K562 (cell line): Measurements from ENCODE around the gene BHLHE40. TPM values are rescaled to one million over a fixed set of nuclear protein-coding genes. Genes with fewer than 3 reads are reported as not detected.

ENCODE experiments used
- E2F8 ChIP-seq: fragments of 450-650 bp; IDR thresholded peaks from 2 replicates; pipeline ENCODE4 v1.7.1; 2018; ENCODE audit warnings: mild to moderate bottlenecking, low read depth; ENCODE audit not compliant: partially characterized antibody
- EWSR1 ChIP-seq: fragments of 450-650 bp; IDR thresholded peaks from 2 replicates; pipeline ENCODE4 v1.6.1; 2018; ENCODE audit warnings: borderline replicate concordance, mild to moderate bottlenecking, low read depth, moderate library complexity; ENCODE audit not compliant: partially characterized antibody
- HNRNPUL1 ChIP-seq: fragments of 200-400 bp; formaldehyde crosslinking; IDR thresholded peaks from 2 replicates; pipeline ENCODE4 v1.6.1; 2017; ENCODE audit warnings: low read length
- JUND ChIP-seq, 2 experiments: IDR thresholded peaks; 2 replicates in 1 of 2; 3 replicates in 1 of 2; pipeline ENCODE4 v1.6.1; 2011; ENCODE audit warnings: borderline replicate concordance in 2 of 2, low read depth in 2 of 2, low read length in 2 of 2, improper control_type of control experiment in 1 of 2, missing biosample characterization in 1 of 2, missing genetic modification characterization in 1 of 2, missing genetic modification reagents in 1 of 2
- LCOR ChIP-seq: sonication (generic); formaldehyde crosslinking; IDR thresholded peaks from 2 replicates; pipeline ENCODE4 v1.8.0; 2022; ENCODE audit warnings: mild to moderate bottlenecking, missing genetic modification reagents
- NR2F6 ChIP-seq: fragments of 450-650 bp; formaldehyde crosslinking; IDR thresholded peaks from 2 replicates; pipeline ENCODE4 v1.4.0; 2020; ENCODE audit warnings: mild to moderate bottlenecking
- NRF1 ChIP-seq, 2 experiments: fragments of 450-650 bp; IDR thresholded peaks in 1 of 2; conservative IDR thresholded peaks in 1 of 2; 2 replicates each; pipeline ENCODE4 v1.6.1; 2014; ENCODE audit warnings: mild to moderate bottlenecking in 2 of 2
- PRPF4 ChIP-seq: fragments of 200-400 bp; formaldehyde crosslinking; IDR thresholded peaks from one replicate; pipeline ENCODE4 v1.6.1; 2017; ENCODE audit warnings: low read length, low read depth, mild to moderate bottlenecking; ENCODE audit not compliant: insufficient read depth, poor library complexity, severe bottlenecking
- SRF ChIP-seq, 2 experiments: fragments of 250-450, 450-650 bp in 1 of 2; sonication (Bioruptor Pico) in 1 of 2; sonication (generic) in 1 of 2; formaldehyde crosslinking; IDR thresholded peaks; 2 replicates each; pipeline versions ENCODE4 v1.5.0 to v1.5.1; 2020 to 2022; ENCODE audit warnings: mild to moderate bottlenecking in 1 of 2, missing genetic modification reagents in 1 of 2
- USF2 ChIP-seq: sonication (generic); formaldehyde crosslinking; IDR thresholded peaks from 2 replicates; pipeline ENCODE4 v1.5.0; 2020; ENCODE audit warnings: missing genetic modification reagents
- ZNF239 ChIP-seq: fragments of 250-450 bp; sonication (Bioruptor Pico); IDR thresholded peaks from 2 replicates; pipeline ENCODE4 v1.4.0; 2020; ENCODE audit warnings: mild to moderate bottlenecking
- ZNF384 ChIP-seq: IDR thresholded peaks from 2 replicates; pipeline ENCODE4 v1.6.1; 2012; ENCODE audit warnings: low read depth, low read length, improper control_type of control experiment
- ZNF561 ChIP-seq: fragments of 450-650 bp; formaldehyde crosslinking; conservative IDR thresholded peaks from 2 replicates; pipeline ENCODE4 v1.4.0; 2020; ENCODE audit warnings: mild to moderate bottlenecking, moderate library complexity
- ZNF79 ChIP-seq: fragments of 250-450 bp; sonication (Bioruptor Pico); IDR thresholded peaks from 2 replicates; pipeline ENCODE4 v1.4.0; 2020; ENCODE audit warnings: low read depth, mild to moderate bottlenecking, moderate library complexity
- ZSCAN32 ChIP-seq: fragments of 450-650 bp; formaldehyde crosslinking; IDR thresholded peaks from 2 replicates; pipeline ENCODE4 v1.4.0; 2020; ENCODE audit warnings: mild to moderate bottlenecking, moderate library complexity
- polyA plus RNA-seq, 8 experiments: library from polyadenylated mRNA; depleted of rRNA in 4 of 8; stranded (reverse) in 5 of 8; unstranded in 3 of 8; fragments of >200 nt; fragmentation: Nextera tagmentation in 2 of 8; fragmentation: Illumina TruSeq in 1 of 8; extraction: Ambion mirVana in 2 of 8; extraction: Trizol in 1 of 8; gene quantifications; 2 replicates each; pipeline versions ENCODE4 v1.2.1 to v1.2.3, GENCODE V29; 2011 to 2014; ENCODE audit warnings: inconsistent platforms in 1 of 8, missing spikeins in 1 of 8
- total RNA-seq, 7 experiments: library from RNA; depleted of rRNA in 6 of 7; stranded (reverse); fragments of >200 nt in 6 of 7; fragmentation: Illumina TruSeq in 2 of 7; extraction: Trizol in 2 of 7; gene quantifications; 2 replicates each; pipeline versions ENCODE4 v1.2.1 to v1.2.3, GENCODE V29; 2011 to 2021; ENCODE audit warnings: low replicate concordance in 1 of 7
- TF ChIP-seq, protein P1 (sequence below), 2 experiments: IDR thresholded peaks in 1 of 2; conservative IDR thresholded peaks in 1 of 2; 2 replicates each; pipeline ENCODE4 v1.6.1; 2016; ENCODE audit warnings: low read depth in 2 of 2, mild to moderate bottlenecking in 1 of 2, missing compliant biosample characterization in 1 of 2, missing genetic modification characterization in 1 of 2, moderate library complexity in 1 of 2
- TF ChIP-seq, protein P2 (sequence below): fragments of 450-650 bp; formaldehyde crosslinking; IDR thresholded peaks from 2 replicates; pipeline ENCODE4 v1.4.0; 2020; ENCODE audit warnings: mild to moderate bottlenecking, moderate library complexity
- TF ChIP-seq, protein P3 (sequence below): fragments of 450-650 bp; IDR thresholded peaks from 2 replicates; pipeline ENCODE4 v1.6.1; 2016; ENCODE audit warnings: low read depth, mild to moderate bottlenecking, moderate library complexity

The BHLHE40 gene
- total and polyA plus RNA-seq, 9 of the 15 experiments (the other 6 are each of a cell fraction or from before 2014, with no cell fraction given): 12.0 to 83.9 (median 31.4) TPM

DNA sequence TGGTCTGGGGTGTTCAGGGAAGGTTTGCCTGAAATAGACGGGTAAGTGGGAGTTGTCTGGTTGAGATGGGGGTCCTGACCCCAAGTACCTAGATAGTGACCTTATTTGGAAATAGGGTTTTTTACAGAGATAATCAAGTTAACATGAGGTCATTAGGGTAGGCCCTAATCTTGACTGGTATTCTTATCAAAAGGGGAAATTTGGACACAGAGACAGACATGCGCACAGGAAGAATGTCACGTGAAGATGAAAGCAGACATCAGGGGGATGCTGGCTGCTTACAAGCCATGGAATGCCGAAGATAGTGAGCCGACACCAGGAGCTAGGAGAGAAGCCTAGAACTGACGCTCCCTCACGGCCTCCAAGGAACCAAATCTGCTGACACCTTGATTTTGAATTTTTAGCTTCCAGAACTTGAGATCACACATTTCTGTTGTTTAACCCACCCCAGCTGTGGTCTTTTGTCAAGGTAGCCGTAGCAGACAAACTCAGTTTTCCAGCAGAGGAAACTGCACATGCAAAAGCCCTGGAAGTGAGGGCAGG is 17.1 kb downstream of the BHLHE40 start (continued):
- peak; percentile 76; the same call in 1 of the 2 replicates for TF ChIP-seq USF2
- TF ChIP-seq, protein P1, sequence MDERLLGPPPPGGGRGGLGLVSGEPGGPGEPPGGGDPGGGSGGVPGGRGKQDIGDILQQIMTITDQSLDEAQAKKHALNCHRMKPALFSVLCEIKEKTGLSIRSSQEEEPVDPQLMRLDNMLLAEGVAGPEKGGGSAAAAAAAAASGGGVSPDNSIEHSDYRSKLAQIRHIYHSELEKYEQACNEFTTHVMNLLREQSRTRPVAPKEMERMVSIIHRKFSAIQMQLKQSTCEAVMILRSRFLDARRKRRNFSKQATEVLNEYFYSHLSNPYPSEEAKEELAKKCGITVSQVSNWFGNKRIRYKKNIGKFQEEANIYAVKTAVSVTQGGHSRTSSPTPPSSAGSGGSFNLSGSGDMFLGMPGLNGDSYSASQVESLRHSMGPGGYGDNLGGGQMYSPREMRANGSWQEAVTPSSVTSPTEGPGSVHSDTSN (CRISPR knock-in tag; IDR thresholded peaks at IDR 0.05; ENCODE audit: low read depth): no peak
- TF ChIP-seq, protein P1 (tag; conservative IDR thresholded peaks at IDR 0.05; ENCODE audit: low read depth): no peak
- TF ChIP-seq, protein P2, sequence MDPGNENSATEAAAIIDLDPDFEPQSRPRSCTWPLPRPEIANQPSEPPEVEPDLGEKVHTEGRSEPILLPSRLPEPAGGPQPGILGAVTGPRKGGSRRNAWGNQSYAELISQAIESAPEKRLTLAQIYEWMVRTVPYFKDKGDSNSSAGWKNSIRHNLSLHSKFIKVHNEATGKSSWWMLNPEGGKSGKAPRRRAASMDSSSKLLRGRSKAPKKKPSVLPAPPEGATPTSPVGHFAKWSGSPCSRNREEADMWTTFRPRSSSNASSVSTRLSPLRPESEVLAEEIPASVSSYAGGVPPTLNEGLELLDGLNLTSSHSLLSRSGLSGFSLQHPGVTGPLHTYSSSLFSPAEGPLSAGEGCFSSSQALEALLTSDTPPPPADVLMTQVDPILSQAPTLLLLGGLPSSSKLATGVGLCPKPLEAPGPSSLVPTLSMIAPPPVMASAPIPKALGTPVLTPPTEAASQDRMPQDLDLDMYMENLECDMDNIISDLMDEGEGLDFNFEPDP (CRISPR knock-in tag): no peak
- no peak for TF ChIP-seq LCOR
- no peak for TF ChIP-seq HNRNPUL1
- no peak for TF ChIP-seq ZNF384
- 0 out of 2 replicates have a peak, but pooled peaks have one; percentile 28 for TF ChIP-seq ZSCAN32 (CRISPR knock-in tag)
- no peak for TF ChIP-seq ZNF79
- TF ChIP-seq PRPF4: no peak
- peak; percentile 63 for TF ChIP-seq JUND (IDR thresholded peaks at IDR 0.05; ENCODE audit: borderline replicate concordance, low read depth, low read length)
- TF ChIP-seq JUND (tag; IDR thresholded peaks at IDR 0.05; ENCODE audit: borderline replicate concordance, low read depth, low read length): no peak
- TF ChIP-seq E2F8: no peak
- TF ChIP-seq, protein P3, sequence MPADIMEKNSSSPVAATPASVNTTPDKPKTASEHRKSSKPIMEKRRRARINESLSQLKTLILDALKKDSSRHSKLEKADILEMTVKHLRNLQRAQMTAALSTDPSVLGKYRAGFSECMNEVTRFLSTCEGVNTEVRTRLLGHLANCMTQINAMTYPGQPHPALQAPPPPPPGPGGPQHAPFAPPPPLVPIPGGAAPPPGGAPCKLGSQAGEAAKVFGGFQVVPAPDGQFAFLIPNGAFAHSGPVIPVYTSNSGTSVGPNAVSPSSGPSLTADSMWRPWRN: no peak
- peak; percentile 11 to 79; a peak in 2 of 4 replicates for TF ChIP-seq SRF (CRISPR knock-in tag; IDR thresholded peaks at IDR 0.05)
- no peak for TF ChIP-seq EWSR1
- no peak for TF ChIP-seq NR2F6 (CRISPR knock-in tag)
- TF ChIP-seq ZNF239 (CRISPR knock-in tag): peak; percentile 37
- no peak; the same call in 1 of the 2 replicates for TF ChIP-seq ZNF561 (CRISPR knock-in tag)
- peak; percentile 88 to 90 for TF ChIP-seq NRF1 (conservative IDR thresholded peaks at IDR 0.05 in 1 of 2, IDR thresholded peaks at IDR 0.05 in 1 of 2)
